GOT3 (cell line): ENCODE measurements around the gene WDR7.

Experiments
- DNase-seq: peaks from one replicate; lab custom pipeline; 2025; ENCODE audit warnings: mixed read lengths; lab: John Stamatoyannopoulos, UW

WDR7 gene

DNA sequence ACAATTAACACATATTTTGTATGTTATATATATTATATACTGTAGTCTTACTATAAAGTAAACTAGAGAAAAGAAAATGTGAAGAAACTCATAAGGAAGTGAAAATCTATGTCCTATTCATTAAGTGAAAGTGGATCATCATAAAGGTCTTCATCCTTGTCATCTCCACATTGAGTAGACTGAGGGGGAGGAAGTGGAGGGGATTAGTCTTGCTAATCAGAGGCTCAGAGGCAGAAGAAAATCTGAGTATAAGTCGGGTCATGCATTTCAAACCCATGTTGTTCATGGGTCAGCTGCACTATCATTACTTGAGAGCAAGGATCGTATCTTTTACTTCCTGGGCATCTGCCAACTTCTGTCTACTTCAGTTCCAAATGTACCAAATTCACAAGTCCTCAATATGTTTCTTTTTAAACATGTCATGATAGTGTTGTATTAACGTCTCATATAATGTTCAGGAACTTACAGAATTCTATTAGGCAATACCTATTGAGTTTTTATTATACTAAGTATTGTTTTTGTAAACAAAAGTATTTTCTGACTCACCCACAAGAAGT lies 286.8 kb downstream of the WDR7 start:
- DNase-seq: no peak

DNA sequence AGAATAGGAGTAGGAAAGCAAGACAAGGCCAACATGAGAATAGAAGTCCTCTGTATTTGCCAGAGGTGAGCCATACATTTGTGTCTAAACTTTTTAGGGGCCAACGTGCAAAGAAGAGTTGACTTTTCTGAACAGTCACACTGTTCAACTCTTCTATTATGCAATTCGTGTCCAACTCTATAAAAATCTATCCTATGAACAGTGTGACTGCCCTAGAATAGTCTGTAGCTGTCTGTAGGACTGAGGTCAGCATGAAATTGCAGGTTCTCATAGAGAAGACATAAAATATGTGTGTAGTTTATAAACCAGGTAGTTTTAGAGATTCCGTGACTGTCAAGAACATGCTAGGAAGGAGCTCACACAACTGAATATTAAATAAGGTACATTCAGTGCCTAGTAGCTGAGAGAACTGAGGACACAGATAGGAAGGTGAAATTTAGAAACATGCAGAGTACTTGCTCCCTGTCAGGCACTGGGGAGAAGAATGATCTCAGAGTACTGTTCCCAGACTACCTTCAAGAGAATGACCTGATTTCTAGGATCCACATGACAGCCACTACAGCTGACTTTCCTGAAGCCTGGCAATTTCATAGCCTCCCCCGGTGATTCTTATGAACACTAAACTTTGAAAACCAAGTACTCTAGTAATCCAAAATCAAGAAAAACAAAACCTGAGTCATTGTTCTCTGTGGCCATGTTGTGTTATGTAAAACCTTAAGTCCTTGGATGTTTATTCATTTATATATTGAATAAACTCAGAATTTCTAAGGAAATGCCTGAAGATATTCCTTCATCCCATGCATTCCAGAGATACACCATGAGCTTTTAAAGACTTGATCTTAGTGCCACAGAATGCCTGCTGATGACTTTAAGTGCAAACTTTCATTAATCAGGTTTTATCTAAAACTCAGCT lies 294.3 kb downstream of the WDR7 start:
- no peak for DNase-seq

GRCh38 chr18:56947236-56947635 lies 296.1 kb downstream of the WDR7 start:
- DNase-seq: no peak

GRCh38 chr18:56952026-56952425 lies 300.9 kb downstream of the WDR7 start:
- DNase-seq: no peak

- no peak for DNase-seq
Observed at GRCh38 chr18:56953428-56954198, 302.5 kb downstream of the WDR7 start.

DNA sequence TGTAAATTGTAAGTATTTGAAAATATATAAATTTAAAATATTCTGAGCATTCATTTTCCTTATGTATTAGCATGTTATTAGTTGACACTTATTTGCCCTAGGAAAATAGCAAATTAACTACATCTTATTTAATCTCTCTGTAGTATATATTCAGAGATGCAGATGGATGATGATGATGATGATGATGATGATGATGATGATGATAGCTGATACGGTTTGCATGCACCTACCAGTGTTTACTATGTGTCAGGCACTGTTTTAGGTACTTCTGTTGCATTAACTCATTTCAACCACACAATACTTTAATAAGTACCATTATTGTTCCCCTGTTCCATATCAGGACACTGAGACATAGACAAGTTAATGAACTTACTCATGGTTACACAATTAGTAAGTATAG lies 304.3 kb downstream of the WDR7 start:
- DNase-seq: no peak

- DNase-seq: no peak
Observed at GRCh38 chr18:56959120-56959519, 308.0 kb downstream of the WDR7 start.

DNA sequence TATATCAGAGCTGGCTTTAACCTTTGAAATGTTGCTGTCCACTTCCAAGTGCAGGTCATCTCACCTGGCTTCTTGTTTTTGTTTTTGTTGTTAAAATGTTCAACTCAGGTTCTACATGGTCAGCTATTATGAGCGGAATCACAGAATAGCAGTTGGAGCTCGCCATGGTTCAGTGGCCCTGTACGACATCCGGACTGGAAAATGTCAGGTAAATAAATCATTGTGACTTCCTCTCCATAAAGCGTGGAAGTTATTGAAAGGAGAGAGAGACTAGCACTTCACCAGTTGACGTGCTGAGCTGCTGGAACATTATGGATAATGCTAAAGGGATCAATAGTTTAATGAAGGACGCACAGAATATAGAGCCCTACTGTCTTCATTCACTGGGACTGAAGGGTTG lies 311.2 kb downstream of the WDR7 start:
- DNase-seq: no peak

- DNase-seq: no peak
Observed at GRCh38 chr18:56967035-56967434, 315.9 kb downstream of the WDR7 start.

GRCh38 chr18:56973487-56973886 lies 322.3 kb downstream of the WDR7 start:
- no peak for DNase-seq

DNA sequence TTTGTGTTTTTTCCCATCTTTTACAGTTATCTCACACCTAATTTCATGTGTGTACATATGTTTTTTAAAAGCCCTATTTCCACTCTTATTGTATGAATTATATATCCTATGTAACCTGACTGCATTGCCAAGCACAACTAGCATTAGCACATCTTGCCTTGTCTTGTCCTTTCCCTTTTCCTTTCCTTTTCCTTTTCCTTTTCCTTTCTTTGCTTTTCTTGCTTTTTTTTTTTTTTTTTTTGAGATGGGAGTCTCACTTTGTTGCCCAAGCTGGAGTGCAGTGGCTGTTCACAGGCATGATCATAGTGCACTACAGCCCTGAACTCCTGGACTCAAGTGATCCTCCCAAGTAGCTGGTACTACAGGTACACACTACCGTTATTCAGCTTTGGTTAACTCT lies 323.0 kb downstream of the WDR7 start:
- DNase-seq: no peak

DNA sequence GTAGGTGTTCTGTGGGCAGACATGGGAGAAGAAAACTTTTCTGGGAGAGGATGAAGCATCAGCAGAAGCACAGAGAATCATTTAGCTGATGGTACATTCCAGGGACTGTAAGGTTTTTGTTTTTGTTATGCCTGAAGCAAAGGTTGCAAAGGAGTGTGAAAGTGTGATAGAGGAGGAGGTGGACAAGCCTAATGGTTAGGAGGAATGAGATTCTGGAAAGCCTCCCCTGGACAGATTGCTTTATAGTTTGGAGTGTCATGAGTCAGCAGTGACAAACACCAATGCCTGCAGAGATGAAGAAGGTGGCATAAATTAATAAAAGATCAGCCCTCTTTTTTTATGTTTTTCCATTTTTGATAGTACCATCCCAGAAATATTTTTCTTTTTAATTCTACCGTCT lies 324.1 kb downstream of the WDR7 start:
- no peak for DNase-seq

GRCh38 chr18:56977309-56977708 lies 326.1 kb downstream of the WDR7 start:
- no peak for DNase-seq

GRCh38 chr18:56977771-56978170 lies 326.6 kb downstream of the WDR7 start:
- no peak for DNase-seq

DNA sequence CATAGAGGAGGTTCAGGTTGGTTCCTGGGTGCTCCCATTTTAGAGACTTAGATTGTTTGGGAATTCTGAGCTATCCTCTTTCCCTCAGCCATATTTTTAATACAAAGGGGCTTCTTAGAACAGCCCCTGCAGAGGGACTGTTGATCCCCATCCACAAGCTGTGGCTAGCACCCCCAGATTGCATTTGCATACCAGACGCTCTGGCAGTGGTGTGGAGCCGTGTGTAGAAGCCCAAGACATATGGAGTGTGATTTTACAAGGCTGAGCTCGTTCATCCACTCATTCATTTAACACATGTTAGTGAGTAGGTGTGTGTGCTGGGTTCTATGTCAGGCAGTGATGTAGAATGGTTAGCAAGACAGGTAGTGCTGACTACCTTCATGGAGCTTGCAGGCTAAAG lies 329.0 kb downstream of the WDR7 start:
- DNase-seq: no peak

DNA sequence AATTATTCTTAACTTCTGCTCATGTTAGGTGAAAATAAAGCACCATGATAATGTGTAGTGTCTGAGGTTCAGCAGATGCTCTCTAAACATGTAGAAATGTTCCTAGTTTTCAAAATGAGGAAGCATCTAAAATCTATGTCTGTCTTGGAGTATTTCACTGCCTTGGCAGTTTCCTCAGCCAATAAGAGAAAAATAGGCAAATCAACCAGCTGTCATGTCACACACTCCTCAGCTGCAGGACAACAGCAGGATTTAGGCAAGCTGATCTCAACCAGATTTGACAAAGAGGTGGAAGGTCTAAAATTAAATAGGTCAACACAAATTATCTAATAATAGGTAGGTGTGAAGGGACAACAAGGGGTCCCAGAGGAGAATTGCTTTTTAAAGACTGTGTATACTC lies 331.6 kb downstream of the WDR7 start:
- no peak for DNase-seq

- no peak for DNase-seq
Observed at GRCh38 chr18:56983275-56983992, 332.3 kb downstream of the WDR7 start.

DNA sequence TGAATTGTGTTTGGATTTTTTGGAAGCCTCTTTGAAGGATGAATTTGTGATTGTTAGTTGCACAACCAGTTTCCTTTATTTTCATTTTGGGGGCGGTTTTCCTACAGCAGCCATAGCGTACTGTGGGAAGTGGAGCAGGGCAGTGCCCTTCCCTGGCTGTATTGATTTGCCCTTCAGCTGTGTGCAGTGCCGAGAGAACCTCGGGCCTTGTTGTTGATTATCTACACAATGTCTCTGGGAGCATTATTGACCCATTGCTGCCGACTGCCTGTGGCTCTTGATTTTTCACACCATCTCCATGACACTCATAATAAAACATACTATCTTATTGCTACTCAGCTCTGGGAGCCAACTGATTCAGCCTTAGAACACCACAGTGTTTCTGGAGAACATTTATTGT lies 333.6 kb downstream of the WDR7 start:
- no peak for DNase-seq

DNA sequence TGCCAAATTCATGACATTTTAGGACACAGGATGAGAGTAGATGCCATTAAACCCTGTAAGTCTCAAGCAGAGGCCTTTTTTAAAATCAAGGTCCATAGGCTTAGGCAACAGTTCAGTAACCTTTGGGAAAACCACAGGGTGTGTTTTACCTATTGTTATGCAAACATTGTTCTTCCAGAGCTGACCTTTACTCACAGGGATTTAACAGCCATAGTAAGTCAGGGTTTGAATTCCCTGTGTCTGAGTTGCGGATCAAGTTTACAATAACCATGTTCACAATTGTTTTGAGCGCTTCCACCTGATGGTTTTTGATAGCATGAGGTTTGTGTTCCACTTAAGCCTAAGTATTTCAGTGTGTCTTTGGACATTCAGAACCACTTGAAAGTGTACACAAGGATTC lies 335.7 kb downstream of the WDR7 start:
- DNase-seq: no peak

GRCh38 chr18:56987236-56987635 lies 336.1 kb downstream of the WDR7 start:
- DNase-seq: no peak

DNA sequence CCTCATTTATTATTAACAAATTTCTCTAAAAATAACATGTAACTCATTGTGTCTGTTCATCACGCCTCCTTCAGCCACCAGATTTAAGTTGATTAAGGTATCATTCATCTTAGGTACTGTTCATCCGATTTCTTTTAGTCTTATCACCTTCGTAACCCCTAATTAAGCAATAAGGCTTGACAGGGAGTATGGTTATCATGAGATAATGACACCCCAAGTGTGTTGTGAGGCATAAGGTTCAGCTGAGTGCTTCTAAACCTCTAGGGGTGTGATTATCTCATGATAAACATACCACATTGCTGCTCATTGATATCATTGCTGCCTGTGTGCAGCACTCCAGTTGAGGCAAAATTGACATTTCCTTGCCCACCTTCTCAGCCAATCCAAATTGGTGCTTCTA lies 336.9 kb downstream of the WDR7 start:
- DNase-seq: no peak

GRCh38 chr18:56990678-56991077 lies 339.5 kb downstream of the WDR7 start:
- no peak for DNase-seq
